ENCODE measurements around the gene FRMD8.
A peak's percentile ranks its signal among the peaks of the same experiment; 100 is the strongest.

FRMD8 gene

GRCh38 chr11:65395961-65396530, 9.6 kb downstream of the FRMD8 start:
- no peak for DNase-seq

- no peak for DNase-seq
Measured at GRCh38 chr11:65396769-65397745, 10.6 kb downstream of the FRMD8 start.

- DNase-seq: no peak
Measured at GRCh38 chr11:65398362-65398910, 12.0 kb downstream of the FRMD8 start.

DNA sequence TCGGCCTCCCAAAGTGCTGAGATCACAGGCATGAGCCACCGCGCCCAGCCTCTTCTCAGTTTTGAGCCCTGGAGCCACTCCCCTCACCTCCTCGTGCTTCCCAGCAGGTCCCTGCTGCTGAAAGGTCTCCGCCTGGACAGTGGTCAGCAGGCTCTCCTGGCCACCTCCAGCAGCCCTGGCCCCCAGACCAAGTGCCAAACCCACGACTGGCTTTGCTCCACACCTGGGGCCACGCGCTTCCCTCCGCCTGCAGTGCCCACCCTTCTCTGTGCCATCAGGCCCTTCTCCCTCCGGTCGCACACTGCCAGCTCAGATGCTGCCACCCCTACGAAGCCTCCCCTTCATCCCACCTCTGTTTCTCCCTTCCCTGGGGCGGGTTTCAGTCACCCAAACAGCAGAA, 12.8 kb downstream of the FRMD8 start:
- DNase-seq: no peak

GRCh38 chr11:65399845-65400244, 13.4 kb downstream of the FRMD8 start:
- no peak for DNase-seq

DNA sequence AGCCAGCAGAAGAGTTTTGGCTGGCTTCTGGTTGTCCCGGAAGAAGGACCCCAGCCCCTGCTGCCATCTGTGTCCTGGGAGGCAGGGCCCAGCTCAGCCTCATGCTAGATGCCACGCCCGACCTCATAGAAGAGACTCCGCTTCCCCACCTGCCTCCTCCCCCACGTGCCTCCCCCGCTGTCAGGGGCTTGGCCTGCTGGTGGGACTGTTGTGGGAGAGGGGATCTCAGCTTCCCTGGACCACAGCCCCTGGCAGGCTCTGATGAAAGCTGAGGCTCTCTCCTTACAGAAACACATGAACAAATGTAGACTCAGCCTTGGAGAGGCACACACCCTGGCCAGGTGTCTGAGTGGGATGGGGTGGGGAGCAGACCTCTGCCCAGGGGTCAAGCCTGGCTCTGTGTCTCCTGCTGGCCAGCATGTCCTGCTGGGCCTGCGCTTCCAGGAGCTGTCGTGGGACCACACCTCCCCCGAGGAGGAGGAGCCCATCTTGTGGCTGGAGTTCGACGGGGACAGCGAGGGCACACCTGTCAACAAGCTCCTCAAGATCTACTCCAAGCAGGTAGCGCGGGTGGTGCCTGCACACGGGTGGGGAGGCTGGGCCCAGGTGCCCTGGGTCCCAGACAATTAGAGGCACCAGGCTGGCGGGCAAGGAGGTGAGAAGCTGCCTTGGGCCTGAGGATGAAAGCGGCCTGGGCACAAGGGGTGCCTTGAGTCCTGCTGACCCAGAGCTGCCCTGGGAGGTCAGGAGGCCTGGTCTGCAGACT, 14.1 kb downstream of the FRMD8 start:
- DNase-seq: no peak

DNA sequence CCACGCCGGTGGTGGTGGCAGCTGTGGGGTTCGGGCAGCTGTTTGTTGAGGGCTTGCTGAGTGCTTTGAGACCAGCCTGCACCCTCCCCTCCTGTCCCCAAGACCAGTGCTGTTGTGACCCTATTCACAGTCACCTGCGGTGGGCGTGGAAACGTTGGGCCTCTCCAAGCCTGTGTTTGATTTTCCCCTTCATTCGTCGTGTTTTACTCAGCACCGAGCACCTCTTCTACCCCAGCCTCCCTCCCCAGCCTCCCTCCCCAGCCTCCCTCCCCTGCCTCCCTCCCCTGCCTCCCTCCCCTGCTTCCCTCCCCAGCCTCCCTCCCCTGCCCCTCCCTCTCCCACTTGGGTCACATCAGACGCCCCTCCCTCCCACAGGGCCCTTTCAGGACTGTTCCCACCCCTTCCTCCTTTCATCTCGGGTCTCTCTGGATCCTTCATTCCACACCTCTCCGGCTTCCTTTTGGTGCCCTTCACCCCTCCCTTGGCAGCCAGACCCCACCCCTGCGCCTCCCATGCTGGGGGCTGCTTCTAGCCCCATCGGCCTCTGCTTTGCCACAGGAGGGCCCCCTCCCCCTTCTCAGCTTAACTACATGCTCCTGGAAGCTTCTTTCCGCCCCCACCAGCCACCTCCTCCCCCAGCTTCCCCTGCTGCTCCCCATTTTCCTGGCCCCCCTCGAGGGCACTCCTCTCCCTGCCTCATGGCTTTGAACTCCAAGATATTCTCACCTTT, 14.8 kb downstream of the FRMD8 start:
- no peak for DNase-seq

- no peak for DNase-seq
Measured at GRCh38 chr11:65401803-65402248, 15.4 kb downstream of the FRMD8 start.

DNA sequence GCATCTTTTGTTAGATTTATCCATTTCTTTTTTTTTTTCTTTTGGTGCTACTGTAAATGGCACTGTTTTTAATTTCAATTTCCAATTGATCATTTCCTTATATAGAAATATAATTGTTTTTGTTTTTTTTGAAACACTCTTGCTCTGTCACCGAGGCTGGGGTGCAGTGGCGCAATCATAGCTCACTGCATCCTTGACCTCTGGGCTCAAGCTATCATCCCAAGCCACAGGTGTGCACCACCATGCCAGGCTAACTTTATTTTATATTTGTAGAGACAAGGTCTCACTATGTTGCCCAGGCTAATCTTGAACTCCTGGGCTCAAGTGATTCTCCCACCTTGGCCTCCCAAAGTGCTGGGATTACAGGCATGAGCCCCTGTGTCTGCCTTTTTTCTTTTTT, 16.4 kb downstream of the FRMD8 start:
- DNase-seq: no peak

DNA sequence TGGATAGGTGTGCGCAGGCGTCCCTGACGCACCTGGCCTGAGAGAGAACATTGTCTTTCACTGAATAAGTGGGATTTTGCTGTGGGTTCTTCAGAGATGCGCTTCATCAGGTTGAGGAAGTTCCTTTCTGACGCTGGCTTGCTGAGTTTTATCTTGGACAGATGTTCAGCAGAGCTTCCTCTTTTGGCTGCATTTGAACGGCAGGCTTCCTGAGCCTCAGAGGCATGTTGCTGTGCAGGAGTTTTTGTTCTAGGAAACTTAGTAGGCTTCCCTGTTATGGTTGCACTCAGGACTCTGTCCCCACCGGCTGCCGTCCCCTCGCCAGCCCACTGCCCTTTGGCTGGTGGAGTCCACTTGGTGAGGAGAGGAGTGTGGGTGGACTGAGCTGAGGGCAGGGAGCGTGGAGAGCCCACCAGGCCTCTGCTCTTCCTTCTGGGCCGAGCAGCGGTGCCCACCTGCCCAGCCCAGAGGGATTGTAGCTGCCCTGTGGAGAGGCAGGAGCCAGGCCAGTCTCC, 17.2 kb downstream of the FRMD8 start:
- no peak for DNase-seq

DNA sequence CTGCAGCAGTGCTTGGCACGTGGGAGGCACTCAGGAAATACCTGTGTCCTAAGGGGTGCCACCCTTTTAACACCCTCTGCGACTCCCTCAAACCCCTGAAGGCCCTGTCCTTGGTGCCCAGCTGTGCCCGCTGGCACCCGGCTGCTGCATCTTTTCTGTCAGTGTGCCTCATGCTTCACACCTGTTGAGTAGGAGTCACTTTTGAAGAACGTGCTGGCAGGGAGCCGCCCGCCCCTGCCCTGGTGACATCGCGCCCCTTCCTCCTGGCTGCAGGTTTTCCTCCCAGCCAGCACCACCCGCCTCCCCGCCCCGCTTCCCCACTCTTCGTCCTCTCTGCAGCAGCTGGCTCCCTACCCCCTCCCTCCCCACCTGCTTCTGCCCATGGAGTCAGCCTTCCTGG, 17.8 kb downstream of the FRMD8 start:
- no peak for DNase-seq

- no peak for DNase-seq
Measured at GRCh38 chr11:65404638-65405339, 18.4 kb downstream of the FRMD8 start.

DNA sequence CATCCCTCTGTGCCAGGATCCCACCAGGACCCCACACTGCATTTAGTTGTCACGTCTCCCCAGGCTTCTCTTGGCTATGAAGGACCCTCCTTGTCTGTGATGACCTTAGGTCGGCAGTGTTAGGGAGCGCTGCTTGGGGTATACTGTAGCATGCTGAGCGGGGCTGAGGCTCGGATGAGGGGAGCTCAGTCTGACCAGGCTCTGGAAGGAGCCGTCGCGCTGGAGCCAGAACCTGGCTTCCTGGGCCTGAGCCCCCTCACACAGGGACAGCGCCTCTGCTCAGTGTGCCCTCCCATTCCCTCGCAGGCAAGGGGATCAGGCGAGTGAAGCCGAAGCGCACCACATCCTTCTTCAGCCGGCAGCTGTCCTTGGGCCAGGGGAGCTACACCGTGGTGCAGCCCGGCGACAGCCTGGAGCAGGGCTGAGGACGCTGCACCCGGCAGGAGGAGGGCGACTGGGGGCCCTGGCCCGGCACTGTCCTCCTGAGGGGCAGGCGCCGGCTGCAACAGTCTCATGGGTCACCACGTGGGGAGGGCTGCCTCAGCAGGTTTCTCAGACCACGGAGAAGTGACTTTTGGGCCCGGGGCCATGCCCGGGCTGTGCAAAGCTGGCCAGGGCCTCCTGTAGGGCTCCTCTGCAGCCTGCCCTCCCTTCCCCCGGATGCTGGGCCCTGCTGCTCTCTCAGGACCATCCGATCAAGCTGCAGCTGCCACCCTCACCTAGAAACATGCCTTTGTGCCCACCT, 24.7 kb downstream of the FRMD8 start:
- DNase-seq: no peak

DNA sequence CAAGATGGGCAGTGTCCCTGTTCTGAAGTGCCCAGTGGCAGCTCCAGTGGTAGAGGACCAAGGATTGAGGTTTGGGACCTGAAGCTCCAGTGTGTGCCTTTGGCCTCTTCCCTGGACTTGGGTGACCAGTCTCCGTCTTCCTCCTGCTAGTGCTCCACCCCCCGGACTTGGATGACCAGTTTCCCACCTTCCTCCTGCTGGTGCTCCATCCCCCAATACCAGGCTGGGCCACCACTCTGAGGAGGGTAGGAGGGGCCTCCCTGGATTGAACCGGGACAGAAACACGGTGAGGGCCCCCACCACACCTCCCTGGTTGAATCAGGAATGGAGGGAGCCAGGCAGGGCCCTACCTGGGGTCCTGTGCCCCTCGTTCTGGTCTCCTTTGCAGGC, 25.2 kb downstream of the FRMD8 start:
- DNase-seq: no peak

DNA sequence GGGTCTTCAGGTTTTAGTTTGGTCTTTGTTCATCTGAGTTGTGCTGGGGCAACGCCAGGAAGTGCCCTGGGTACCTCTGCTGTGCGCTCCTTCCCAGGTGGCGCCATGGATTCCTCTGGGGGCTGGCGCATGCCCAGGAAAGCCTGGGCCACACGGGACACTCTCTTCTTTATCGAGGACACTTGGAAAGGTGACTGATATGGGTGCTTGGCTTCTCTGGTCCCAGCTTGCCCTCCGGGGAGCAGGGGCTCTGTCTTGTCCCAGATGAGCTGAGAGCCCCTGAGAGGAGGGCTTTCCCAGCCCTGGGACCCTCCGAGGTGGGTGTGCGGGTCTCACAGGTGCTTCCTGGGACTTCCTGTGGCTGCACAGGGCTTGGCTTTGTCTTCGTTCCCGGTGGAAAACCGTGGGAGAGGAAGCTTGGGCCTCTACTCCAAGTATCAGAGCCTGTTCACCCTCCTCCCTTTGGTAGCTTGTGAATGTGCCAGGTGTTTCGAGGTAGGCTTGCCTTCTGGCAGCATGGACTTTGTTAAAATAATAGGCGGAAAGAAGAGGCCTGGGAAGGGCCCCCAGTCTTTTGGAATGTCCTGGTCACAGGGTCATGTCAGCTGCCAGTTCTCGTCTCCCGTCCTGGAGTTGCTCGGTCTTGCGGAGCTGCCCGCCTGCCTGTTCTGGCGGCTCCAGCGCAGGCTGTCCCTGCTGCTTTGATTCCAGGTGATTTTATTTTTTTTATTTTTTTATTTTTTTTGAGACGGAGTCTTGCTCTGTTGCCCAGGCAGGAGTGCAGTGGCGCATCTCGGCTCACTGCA, 26.0 kb downstream of the FRMD8 start:
- no peak for DNase-seq

DNA sequence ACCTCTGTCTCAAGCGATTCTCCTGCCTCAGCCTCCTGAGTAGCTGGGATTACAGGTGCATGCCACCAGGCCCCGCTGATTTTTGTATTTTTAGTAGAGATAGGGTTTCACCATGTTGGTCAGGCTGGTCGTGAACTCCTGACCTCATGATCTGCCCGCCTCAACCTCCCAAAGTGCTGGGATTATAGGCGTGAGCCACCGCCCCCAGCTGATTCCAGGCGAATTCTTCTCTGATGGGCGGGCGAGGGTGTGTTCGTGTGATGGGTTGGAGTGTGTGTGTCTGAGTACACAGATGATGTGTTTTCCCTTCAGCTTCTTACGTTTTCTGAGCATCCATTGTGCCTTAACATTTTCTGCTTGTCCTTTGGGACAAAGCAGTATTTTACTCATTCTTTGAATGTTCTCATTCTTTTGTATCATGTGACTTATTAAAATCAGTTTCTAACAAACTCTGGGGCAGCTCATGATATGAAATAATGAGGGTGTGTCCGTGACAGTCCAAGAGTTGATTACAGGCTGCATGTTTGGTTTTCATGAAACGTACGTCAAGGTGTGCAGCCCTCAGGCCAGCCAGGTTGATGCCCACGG, 26.7 kb downstream of the FRMD8 start:
- peak; percentile 11 for DNase-seq

GRCh38 chr11:65414776-65415498, 28.5 kb downstream of the FRMD8 start:
- DNase-seq: no peak

GRCh38 chr11:65415499-65416340, 29.3 kb downstream of the FRMD8 start:
- DNase-seq: no peak

Measured in activated CD8-positive, alpha-beta memory T cell treated with anti-CD3 and anti-CD28 coated beads, Interleukin-2, amount 50 U/mL, for 4 hours (primary cell).